Measurements from ENCODE around the gene SLC2A6. TPM values are rescaled to one million over a fixed set of nuclear protein-coding genes. Genes with fewer than 3 reads are reported as not detected.

Gene SLC2A6
- polyA plus RNA-seq, 1 donor (not counting 4 experiments of a cell fraction or from before 2014, with no cell fraction given): 15.9 TPM

DNA sequence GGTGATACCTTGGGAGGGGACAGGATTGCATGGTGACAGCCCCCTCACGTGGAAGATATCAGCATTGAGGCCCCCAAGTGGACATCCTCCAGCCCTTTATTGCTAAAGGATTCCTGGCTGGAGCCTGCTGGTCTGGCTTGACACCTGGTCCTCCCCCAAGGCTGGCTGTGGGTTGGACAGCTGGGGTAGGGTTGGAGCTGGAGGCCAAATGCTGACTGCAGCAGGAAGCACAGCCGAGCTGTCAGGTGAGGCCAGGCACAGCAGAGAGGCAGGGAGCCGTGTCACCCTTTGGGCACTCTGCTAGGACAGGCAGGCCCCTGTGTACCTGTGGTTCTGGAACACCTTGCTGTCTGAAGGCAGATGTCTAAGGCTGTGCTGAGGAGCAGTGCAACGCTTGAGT is 16.9 kb downstream of the SLC2A6 start:
- dilution Hi-C loops (cut with MboI; ENCODE audit: extremely low pct_ligation_motif_present, low sequenced_read_pairs): no loop called here
- TF ChIP-seq EZH2 (IDR thresholded peaks at IDR 0.05; ENCODE audit: low read length): no peak
- TF ChIP-seq, protein P1, sequence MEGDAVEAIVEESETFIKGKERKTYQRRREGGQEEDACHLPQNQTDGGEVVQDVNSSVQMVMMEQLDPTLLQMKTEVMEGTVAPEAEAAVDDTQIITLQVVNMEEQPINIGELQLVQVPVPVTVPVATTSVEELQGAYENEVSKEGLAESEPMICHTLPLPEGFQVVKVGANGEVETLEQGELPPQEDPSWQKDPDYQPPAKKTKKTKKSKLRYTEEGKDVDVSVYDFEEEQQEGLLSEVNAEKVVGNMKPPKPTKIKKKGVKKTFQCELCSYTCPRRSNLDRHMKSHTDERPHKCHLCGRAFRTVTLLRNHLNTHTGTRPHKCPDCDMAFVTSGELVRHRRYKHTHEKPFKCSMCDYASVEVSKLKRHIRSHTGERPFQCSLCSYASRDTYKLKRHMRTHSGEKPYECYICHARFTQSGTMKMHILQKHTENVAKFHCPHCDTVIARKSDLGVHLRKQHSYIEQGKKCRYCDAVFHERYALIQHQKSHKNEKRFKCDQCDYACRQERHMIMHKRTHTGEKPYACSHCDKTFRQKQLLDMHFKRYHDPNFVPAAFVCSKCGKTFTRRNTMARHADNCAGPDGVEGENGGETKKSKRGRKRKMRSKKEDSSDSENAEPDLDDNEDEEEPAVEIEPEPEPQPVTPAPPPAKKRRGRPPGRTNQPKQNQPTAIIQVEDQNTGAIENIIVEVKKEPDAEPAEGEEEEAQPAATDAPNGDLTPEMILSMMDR (optimal IDR thresholded peaks at IDR 0.05 in 1 of 3, IDR thresholded peaks at IDR 0.05 in 1 of 3, conservative IDR thresholded peaks at IDR 0.05 in 1 of 3; ENCODE audit: extremely low read depth in 1 of 3, insufficient read depth in 2 of 3, low read length in 3 of 3): no peak
- FAIRE-seq: no peak

GRCh38 chr9:133460405-133461175 is 18.3 kb downstream of the SLC2A6 start:
- TF ChIP-seq, protein P1 (optimal IDR thresholded peaks at IDR 0.05 in 1 of 3, IDR thresholded peaks at IDR 0.05 in 1 of 3, conservative IDR thresholded peaks at IDR 0.05 in 1 of 3; ENCODE audit: extremely low read depth in 1 of 3, insufficient read depth in 2 of 3, low read length in 3 of 3): no peak
- no peak for TF ChIP-seq EZH2 (IDR thresholded peaks at IDR 0.05; ENCODE audit: low read length)
- no peaks in the 10 kb centered on the region for H4K20me1 ChIP-seq (ENCODE audit: control insufficient read depth, extremely low read depth, insufficient read depth, low read length)
- peak overlapping the region; percentile 82 for H3K9ac ChIP-seq (ENCODE audit: control insufficient read depth, extremely low read depth, insufficient read depth, low read length)
- H3K79me2 ChIP-seq (ENCODE audit: control insufficient read depth, insufficient read depth, low read length): no peaks in the 10 kb centered on the region
- peak overlapping the region; percentile 70 for H3K4me2 ChIP-seq (ENCODE audit: control insufficient read depth, extremely low read depth, insufficient read depth, low read depth, low read length)
- H3K9me1 ChIP-seq (ENCODE audit: control insufficient read depth, extremely low read depth, insufficient read depth, low read length): peaks cover 4% of the 10 kb centered on the region
- dilution Hi-C loops (cut with MboI; ENCODE audit: extremely low pct_ligation_motif_present, low sequenced_read_pairs): no loop called here
- H3K27ac ChIP-seq (ENCODE audit: control insufficient read depth, insufficient read depth, low read length): no peak overlapping the region
- H3K27me3 ChIP-seq (ENCODE audit: control insufficient read depth, extremely low read depth, insufficient read depth, low read length): peaks cover 5% of the 10 kb centered on the region
- H3K4me1 ChIP-seq (ENCODE audit: control insufficient read depth, extremely low read depth, insufficient read depth, low read length): peaks cover 5% of the 10 kb centered on the region
- peaks cover 0 to 3% of the 10 kb centered on the region in 2 experiments for H3K36me3 ChIP-seq (ENCODE audit: control insufficient read depth in 2 of 2, extremely low read depth in 1 of 2, insufficient read depth in 2 of 2, low read length in 2 of 2)
- no peak overlapping the region for H2AFZ ChIP-seq (ENCODE audit: control insufficient read depth, low read length)
- DNase-seq (ENCODE audit: low read depth, low spot score) (no peak), FAIRE-seq (no peak)
- peak overlapping the region; percentile 69 to 89 (median 72) for H3K4me3 ChIP-seq (ENCODE audit: control insufficient read depth in 2 of 3, extremely low read depth in 1 of 3, insufficient read depth in 2 of 3, low read depth in 1 of 3, low read length in 3 of 3)
- H3K9me3 ChIP-seq (ENCODE audit: control insufficient read depth, low read depth, low read length): no peaks in the 10 kb centered on the region

More for the DNA sequence above, 16.9 kb downstream of the SLC2A6 start:
- Histone ChIP-seq H3K4me1 (ENCODE audit: control insufficient read depth, extremely low read depth, insufficient read depth, low read length) (peaks cover 5% of the 10 kb centered on the region), H3K9me1 (ENCODE audit: control insufficient read depth, extremely low read depth, insufficient read depth, low read length) (peaks cover 4% of the 10 kb centered on the region), H3K9ac (ENCODE audit: control insufficient read depth, extremely low read depth, insufficient read depth, low read length) (no peak overlapping the region), H3K4me2 (ENCODE audit: control insufficient read depth, extremely low read depth, insufficient read depth, low read depth, low read length) (no peak overlapping the region), H3K4me3 (ENCODE audit: control insufficient read depth in 2 of 3, extremely low read depth in 1 of 3, insufficient read depth in 2 of 3, low read depth in 1 of 3, low read length in 3 of 3) (no peak overlapping the region), H3K79me2 (ENCODE audit: control insufficient read depth, insufficient read depth, low read length) (no peaks in the 10 kb centered on the region), H3K36me3 (ENCODE audit: control insufficient read depth in 2 of 2, extremely low read depth in 1 of 2, insufficient read depth in 2 of 2, low read length in 2 of 2) (peaks cover 0 to 3% of the 10 kb centered on the region in 2 experiments), H4K20me1 (ENCODE audit: control insufficient read depth, extremely low read depth, insufficient read depth, low read length) (no peaks in the 10 kb centered on the region), H2AFZ (ENCODE audit: control insufficient read depth, low read length) (no peak overlapping the region), H3K9me3 (ENCODE audit: control insufficient read depth, low read depth, low read length) (no peaks in the 10 kb centered on the region), H3K27me3 (ENCODE audit: control insufficient read depth, extremely low read depth, insufficient read depth, low read length) (no peaks in the 10 kb centered on the region), H3K27ac (ENCODE audit: control insufficient read depth, insufficient read depth, low read length) (no peak overlapping the region)
- no peak for DNase-seq (ENCODE audit: low read depth, low spot score)

Measured in keratinocyte (primary cell).